Measurements from ENCODE around the gene RBM45.
"Not testable (repeated sequence)": the region's sequence is repeated elsewhere in the genome, so short reads cannot be mapped to it uniquely, and the experiment has no call there.

Gene RBM45, protein sequence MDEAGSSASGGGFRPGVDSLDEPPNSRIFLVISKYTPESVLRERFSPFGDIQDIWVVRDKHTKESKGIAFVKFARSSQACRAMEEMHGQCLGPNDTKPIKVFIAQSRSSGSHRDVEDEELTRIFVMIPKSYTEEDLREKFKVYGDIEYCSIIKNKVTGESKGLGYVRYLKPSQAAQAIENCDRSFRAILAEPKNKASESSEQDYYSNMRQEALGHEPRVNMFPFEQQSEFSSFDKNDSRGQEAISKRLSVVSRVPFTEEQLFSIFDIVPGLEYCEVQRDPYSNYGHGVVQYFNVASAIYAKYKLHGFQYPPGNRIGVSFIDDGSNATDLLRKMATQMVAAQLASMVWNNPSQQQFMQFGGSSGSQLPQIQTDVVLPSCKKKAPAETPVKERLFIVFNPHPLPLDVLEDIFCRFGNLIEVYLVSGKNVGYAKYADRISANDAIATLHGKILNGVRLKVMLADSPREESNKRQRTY

DNA sequence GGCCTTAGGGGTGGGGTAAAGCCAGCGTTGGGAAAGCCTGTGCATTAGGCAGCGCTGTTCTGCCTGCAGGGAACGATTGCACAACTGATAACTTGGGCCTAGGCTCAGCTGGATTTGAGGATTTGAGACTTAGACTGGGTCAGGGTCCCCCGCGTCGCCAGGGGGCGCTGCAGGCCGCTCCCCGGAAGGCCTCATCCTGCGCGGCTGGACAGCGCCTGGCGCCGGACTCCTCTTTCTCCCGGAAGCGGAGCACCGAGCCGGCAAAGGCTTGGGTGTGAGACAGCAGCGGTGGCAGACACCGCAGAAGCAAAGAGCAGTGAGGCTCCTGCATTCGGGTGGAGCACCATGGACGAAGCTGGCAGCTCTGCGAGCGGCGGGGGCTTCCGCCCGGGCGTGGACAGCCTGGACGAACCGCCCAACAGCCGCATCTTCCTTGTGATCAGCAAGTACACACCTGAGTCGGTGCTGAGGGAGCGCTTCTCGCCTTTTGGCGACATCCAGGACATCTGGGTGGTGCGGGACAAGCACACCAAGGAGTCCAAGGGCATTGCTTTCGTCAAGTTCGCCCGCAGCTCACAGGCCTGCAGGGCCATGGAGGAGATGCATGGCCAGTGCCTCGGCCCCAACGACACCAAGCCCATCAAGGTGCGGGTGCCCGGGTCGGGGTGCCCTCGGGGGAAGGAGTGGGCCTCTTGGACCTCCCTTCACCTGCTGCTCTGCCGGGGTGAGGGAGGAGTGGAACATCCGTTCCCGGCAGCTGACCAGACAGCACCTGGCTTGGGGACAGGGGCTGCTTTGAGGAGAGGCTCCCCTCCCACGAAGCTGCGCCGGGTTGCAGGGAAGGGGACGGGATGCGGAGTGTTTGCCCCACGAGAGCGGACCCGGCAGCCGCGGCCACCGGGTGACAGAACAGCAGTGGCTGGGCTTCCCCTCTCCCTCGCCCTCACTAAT lies at the start of gene RBM45:
TSS of gene RBM45 (plus strand) at position 236 of the 951 bp plus-strand sequence. CDS start at position 346, 110 bp downstream.
- DNase-seq (ENCODE audit: low read depth in 2 of 2), result peak; percentile 68 to 70

DNA sequence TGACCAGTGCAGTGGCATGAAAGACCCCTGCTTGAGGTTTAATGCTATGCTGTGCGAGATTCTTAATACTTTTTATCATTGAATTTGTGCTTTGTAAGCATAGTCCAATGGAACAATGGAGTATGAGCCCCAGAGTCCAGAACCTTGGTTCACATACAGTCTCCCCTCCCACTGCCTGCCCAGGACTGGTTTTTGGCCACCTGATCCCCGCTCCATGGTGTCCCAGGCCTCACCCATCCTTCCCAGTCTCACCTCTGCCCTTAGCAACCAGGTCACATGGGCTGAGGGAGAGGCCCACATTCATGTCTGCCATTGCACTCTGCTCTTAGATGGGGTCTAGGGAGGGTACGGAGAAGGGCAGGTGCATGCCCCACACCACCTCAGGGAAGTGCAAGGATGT lies 45.9 kb upstream of the RBM45 start:
- no peak for DNase-seq (ENCODE audit: low read depth in 2 of 2)

DNA sequence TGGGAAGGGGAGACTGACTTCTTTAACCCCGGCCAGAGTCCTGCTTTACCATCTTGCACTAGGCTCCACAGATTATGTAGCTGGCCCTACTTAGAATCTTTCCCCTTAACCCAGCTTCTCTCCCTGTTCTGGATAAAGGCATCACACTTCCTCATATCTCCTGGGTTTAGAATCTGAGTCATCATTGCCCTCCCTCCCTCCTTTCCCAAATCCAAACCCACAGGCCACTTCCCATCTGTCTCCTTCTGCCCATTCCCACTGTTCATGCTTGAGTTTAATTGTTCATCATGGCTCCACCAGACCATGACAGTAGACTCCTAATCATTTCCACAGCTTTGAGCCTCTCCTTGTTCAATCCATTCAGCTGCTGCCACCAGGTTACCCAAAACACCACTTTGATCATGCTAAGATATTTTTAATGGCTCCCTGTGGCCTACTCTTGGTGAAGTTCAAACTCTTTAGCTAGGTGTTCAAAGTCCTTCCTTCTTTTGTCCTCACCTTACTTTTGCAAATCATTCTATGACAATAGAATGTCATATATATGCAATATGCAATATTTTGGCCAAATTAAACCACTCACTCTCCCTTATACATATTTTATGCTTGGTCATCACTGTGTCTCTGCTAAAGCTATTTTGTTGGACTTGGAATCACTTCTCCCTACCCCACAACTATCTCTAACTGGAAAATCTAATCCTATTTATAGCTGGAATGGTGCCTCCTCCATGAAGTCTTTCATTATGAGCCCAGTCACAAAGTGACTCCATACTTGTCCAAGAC lies 45.2 kb upstream of the RBM45 start:
- DNase-seq (ENCODE audit: low read depth in 2 of 2), result no peak

DNA sequence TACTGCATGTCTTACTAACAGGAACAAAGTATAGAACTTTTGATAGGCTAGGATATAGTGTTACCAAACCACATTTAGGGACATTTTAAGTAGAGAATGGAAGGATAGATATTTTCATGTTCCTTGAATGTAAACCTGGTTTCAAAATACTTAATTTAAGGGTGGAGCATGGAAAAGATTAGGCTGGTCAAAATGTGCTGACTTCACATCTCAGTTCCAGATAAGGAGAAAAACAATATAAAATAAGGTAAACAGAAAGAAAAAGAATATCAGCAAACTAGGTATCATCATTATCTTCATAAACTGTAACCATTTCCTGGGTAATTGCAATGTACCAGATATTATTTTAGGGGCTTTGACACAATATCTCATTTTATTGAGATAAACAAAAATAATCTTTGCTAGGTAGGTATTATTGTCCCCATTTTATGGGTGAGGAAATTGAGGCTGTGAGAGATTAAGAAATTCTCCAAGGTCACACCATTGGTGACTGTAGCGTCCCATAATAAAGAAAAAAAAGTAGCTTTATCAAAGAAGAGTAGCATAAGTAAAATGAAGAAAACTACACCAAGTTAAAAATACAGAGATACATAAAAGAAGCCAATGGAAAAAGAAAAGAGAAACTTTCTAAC lies 43.3 kb upstream of the RBM45 start:
- DNase-seq (ENCODE audit: low read depth in 2 of 2), result no peak

DNA sequence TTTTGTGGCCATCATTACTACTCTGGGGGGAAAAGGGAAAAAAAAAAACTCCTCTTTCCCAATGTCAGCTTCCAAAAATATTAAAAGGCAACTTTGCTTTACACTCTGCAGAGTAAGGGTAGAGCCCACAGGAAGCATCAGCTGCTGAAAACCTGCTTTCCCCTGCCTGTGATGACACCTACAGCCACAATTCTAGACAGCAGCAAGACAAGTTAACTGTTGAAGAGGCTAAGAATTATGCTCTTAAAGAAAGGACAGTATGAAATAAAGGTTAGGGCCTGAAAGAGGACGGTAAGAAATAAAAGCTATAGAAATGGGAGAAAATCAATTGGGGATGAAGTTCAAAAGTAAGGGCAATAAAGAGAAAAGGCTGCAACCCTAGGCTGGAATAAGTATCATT lies 42.7 kb upstream of the RBM45 start:
- no peak for DNase-seq (ENCODE audit: low read depth in 2 of 2)

DNA sequence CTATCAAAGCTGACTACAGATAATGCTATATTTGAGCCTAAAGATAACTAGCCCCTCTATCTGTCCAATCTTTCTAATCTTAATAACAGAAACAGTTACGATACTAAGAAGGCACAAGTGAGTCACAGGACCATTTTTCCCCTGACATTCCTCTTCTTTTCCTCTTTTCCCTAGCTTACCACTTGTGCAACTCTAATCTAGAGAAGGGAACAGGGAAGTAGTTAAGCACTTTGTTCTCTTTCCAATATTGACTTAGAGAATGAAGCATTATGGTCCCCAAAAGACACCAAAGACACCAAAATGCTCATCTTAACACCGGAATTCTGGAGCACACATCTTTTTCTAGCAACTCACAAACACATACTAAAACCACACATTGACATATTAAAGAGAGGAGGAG lies 41.4 kb upstream of the RBM45 start:
- no peak for DNase-seq (ENCODE audit: low read depth in 2 of 2)

DNA sequence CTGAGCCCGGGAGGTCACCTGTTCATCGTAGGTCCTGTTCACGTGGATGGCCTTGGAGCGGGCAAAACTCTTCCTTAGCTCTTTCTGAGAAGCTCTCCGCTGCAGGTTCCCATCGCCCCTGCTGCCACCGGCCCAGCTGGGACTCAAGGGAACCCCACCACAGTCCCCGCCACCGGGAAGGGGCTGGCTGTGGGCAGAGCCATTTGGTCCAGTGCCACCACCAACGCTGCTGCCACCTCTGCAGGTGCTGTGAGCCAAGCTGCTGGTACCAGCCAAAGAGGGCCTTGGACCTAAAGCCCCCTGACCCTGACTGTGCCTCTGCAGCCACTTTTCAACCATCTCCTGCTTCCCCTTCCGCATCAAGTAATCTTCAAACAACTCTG lies 40.2 kb upstream of the RBM45 start:
- DNase-seq (ENCODE audit: low read depth in 2 of 2), result no peak

DNA sequence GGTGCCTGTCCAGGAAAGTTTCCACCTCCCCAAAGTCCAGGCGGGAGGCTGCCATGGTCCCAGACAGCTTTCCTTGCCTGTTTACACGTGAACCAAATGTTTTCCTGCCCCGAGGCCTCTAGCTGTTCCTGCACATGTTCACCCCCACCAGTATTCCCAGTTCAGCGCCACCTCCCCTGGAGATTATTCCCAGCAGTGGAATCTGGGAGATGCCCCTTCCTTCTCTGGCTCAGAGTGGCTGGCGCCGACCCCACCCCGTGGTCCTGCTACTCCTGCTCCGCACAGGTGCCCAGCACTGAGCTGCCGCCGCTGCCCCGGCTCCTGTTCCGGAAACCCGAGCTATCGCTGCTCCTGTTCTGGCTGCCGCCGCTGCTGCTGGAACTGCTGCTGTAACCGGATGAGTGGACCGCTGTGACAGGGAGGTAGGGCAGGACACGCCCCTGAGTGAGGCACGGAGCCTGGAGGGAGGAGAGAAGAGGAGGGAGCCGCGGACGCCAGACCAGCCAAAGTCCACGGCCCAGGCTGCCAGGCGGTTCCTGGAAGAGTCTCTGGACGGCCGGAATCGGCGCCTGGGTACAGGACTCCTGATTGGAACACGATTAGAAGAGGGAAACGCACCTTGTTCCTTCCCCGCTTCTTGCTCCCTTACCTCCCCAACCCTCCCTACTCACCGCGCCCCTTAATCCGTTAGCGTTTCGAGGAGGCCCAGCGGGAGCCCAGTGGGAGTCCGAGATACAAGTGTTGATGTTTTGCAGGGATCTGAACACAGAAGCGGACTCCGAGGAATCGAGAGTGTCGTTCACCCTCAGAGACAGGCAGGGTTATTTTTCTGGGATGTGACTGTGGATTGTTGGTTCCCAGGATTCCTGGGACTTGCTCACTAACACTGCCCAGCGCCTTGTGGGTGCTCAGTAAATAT lies 39.6 kb upstream of the RBM45 start, which contains the start of gene PDE11A:
TSS of gene PDE11A (minus strand) at position 395 of the 919 bp plus-strand sequence. CDS start at position 55, 340 bp downstream.
- DNase-seq (ENCODE audit: low read depth in 2 of 2), result no peak

DNA sequence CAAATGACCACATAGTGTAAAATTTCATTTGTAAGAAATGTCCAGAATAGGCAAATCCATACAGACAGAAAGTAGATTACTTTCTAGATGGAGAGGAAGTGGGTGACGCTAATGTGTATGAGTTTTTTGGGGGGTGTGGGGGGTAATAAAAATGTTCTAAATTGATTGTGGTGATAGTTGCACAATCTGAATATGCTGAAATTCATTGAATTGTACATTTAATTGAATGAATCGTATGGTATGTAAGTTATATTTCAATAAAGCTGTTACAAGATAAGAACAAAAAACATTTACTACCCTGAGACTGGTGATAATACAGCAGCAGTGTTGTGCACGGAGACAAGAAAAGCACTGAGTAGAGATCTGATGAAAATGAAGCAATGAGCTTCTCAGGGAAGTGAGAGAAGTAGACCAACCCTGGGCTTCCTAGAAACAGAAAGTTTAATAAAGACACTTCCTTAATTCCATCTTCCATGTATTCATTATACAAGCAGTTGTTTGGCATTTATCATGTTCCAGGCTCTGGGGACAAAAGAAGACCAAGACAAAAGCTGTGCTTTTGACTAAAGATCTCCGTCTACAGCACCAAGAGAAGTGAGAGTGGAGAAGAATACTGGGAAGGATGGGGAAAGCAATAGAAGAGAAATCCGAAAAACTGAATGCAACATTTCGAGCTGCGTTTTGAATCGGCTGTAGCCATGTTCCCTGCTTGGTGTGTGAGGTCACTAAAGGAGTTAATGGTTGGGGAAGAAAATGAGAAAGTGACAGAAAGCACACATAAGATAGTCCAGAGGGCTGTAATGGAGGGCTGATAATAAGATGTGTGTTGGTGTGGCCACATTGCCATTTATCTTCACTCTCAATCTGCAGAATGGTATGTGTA lies 37.9 kb upstream of the RBM45 start:
- no peak for DNase-seq (ENCODE audit: low read depth in 2 of 2)

DNA sequence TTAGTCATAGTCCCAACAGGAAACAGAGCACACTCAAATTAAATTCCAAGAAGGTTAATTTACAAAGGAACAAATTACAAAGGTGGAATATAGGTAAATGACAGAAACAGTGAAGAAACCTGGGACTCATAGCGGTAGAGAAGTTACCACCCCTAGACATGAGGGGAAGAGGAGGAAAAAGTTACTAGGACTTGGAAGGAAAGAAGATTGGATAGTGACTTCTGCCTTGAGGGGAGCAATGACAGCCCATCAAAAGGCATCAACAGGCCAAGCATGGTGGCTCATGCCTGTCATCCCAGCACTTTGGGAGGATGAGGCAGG lies 37.3 kb upstream of the RBM45 start:
- DNase-seq (ENCODE audit: low read depth in 2 of 2), result no peak

DNA sequence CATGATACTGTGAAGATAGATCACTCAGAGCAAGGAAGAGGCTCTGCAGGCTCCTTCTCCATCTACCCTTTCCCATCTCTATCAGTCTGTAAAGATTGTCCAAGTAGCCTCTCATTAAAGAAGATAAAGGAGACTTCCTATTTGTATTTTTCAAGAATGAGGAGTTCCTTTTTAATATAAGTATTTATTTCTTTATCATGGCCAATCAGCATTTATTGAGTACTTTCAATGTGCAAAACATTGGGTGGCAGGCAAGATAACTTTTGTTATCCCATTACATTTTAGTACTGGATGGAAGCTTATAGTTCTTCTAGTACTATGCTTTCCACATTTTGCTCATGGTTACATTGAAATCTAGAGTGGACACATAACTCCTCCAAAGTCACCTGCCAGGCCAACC lies 36.1 kb upstream of the RBM45 start:
- DNase-seq (ENCODE audit: low read depth in 2 of 2), result no peak

DNA sequence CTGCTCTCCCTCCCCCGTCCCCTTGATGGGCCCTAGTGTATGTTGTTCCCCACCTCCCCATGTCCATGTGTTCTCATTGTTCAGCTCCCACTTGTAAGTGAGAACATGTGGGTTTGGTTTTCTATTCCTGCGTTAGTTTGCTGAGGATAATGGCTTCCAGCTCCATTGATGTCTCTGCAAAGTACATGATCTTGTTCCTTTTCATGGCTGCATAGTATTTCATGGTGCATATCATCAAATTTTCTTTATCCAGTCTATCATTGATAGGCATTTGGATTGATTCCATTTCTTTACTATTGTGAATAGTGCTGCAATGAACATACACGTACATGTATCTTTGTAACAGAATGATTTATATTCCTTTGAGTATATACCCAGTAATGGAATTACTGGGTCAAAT lies 33.0 kb upstream of the RBM45 start:
- DNase-seq (ENCODE audit: low read depth in 2 of 2), result not testable (repeated sequence)

DNA sequence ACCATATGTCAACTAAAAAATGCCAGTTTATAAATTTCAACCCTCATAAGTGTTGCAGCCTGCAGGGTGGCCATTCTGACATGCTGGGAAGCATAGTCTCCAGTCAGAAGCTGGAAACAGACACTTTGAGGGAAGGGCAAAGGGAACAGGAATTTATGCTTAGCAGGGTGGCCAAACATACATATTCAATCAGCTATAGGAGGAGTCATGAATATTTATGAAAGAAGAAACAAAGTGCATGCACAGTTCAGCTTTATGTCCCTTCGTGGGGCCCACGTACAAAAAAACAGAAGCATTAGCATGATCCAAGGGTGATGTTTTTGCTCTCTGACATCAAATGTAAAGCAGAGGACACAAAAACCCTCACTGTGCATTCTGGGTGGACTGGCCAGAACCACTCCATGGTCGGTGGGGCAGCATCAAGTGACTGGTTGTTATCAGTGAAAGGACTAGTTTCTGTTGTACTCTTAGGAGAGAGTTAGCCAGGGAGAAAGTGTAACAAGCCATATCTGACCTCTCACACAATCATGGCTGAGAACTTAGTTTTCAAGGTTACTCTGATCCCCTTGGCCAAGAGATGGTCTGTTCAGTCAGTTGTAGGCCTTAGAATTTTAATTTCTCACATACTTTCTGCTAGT lies 29.7 kb upstream of the RBM45 start:
- no peak for DNase-seq (ENCODE audit: low read depth in 2 of 2)

DNA sequence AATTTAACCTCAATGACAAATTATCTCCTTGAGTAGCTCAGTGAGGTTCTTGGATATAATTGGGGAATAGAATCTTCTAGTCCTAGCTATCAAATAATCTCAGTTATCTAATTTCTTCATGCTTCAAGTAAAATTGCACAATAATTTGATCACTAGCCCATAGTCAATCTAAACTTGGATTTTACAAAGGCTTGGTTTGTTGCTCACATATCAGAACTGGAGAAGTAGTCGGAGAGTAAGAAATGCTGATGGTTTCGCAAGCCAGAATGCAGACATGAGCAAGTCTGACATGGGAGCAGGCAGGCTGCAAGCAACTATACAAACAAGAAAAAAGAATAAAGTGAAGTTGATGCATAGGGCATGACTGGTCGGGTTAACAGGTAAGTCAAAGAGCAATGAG lies 28.0 kb upstream of the RBM45 start:
- no peak for DNase-seq (ENCODE audit: low read depth in 2 of 2)

DNA sequence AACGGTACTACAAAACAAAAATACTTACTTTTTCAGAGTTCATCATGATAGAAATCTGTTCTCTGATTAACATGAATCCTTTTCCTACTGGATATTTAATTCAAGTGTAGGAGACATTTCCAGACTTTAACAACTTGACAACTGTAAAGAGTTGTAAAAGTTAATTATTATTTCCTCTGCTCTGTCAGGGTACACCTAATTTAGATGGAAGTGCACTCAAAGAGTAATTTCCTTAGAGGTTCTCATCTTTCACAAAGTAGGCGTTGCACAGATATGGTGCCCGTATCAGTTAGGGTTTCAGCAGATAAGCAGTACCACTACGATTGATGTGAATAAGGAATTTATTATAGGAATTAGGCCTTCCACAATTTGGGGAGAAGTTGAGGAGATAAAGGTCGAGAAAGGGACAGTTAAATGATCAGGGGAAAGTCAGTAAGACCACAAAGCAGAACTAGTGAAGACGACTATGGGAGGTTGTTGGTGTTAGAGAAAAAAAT lies 23.4 kb upstream of the RBM45 start:
- DNase-seq (ENCODE audit: low read depth in 2 of 2), result no peak

DNA sequence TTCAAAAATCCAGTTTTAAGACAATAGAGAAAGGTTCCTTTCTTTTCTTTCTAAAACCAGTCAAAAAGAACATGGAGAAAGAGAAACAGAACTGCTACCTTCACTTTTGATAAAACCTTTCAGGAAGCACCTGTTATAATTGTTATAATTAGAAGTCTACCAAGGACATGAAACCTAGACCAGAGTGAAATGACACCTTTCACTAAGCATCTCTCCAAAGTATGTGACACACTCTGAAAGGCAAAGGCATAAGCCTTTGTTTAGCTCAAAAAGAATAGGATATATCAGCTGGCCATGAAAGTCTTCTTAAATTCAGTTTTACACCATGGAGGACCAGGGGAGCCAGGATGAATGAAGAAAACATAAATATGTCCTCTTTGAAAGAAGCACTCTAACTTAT lies 18.8 kb upstream of the RBM45 start:
- DNase-seq (ENCODE audit: low read depth in 2 of 2), result no peak

DNA sequence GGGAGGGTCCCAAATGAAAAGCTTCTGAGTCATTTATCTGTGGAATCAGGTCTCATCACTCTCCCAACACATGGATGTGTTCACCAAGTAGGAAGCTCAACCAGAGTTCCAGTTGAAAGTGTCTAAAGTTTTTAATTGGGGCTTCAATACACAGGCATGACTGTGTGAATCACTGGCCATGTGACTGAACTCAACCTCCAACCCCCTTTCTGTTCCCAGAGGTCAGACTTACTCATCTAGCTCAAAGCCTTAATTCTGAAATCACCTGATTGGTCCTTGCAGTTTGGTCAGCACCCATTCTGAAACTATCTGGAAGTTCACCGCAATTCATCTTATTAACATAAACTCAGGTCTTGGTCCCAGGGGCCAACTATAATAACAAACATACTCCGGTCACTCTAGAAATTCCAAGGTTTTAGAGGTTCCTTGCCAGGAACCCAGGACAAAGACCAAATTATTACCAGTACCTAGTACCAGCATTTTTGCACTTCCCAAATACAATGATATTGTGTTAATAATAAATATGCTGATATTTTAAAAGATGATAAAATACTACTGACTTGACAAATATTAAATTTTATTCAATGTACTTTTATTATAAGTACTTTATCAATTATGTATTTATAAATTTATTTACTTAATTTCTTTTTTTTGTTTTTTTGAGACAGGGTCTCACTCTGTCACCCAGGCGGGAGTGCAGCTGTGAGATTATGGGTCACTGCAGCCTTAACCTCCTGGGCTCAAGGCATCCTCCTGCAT lies 10.7 kb upstream of the RBM45 start:
- no peak for DNase-seq (ENCODE audit: low read depth in 2 of 2)

DNA sequence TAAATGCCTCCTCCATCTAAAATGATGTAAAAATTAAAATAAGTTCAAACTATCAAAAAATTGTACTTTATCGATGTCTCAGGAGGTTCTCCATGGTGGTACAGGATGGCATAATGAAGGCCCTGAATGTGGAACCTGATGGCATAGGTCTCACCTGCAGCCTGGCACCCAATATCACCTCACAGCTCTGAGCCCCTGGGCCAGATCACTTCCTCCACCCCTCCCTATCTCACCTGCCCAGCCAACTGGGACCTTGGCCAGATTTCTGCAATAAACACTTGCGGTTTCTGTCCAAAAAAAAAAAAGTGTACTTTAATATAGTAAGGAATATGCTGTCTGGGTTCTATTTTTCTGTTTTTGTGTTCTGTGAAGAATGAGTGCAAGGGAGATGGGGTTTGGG lies 6.7 kb upstream of the RBM45 start:
- DNase-seq (ENCODE audit: low read depth in 2 of 2), result no peak
